Measurements from ENCODE around the gene ZFP69B. TPM values are rescaled to one million over a fixed set of nuclear protein-coding genes. Genes with fewer than 3 reads are reported as not detected.
"Not testable (repeated sequence)": the region's sequence is repeated elsewhere in the genome, so short reads cannot be mapped to it uniquely, and the experiment has no call there.

Gene ZFP69B
- total RNA-seq, 1 donor: 3.9 TPM

- peak overlapping the region; percentile 80 for H3K4me3 ChIP-seq (ENCODE audit: low read depth, low read length)
- no peak for TF ChIP-seq CTCF (IDR thresholded peaks at IDR 0.05; ENCODE audit: insufficient read depth, low read depth, low read length)
- no peak for DNase-seq (ENCODE audit: low read depth)
These were observed 28.0 kb downstream of the ZFP69B start for GRCh38 chr1:40478276-40478675.

- TF ChIP-seq CTCF (IDR thresholded peaks at IDR 0.05; ENCODE audit: insufficient read depth, low read depth, low read length): no peak
- no peak overlapping the region for H3K4me3 ChIP-seq (ENCODE audit: low read depth, low read length)
- DNase-seq (ENCODE audit: low read depth): no peak
These were observed 28.9 kb downstream of the ZFP69B start for GRCh38 chr1:40479156-40479555.

- no peak for DNase-seq (ENCODE audit: low read depth)
- no peak overlapping the region for H3K4me3 ChIP-seq (ENCODE audit: low read depth, low read length)
- TF ChIP-seq CTCF (IDR thresholded peaks at IDR 0.05; ENCODE audit: insufficient read depth, low read depth, low read length): no peak
These were observed 45.1 kb downstream of the ZFP69B start for GRCh38 chr1:40495315-40495903.

- not testable (repeated sequence) for DNase-seq (ENCODE audit: low read depth); H3K4me3 ChIP-seq (ENCODE audit: low read depth, low read length)
These were observed 52.4 kb downstream of the ZFP69B start for GRCh38 chr1:40502651-40503050.

GRCh38 chr1:40507973-40508372 lies 57.7 kb downstream of the ZFP69B start:
- DNase-seq (ENCODE audit: low read depth): no peak
- H3K4me3 ChIP-seq (ENCODE audit: low read depth, low read length): peak overlapping the region; percentile 83

GRCh38 chr1:40508375-40509341 lies 58.4 kb downstream of the ZFP69B start, which contains the start of gene EXO5:
EXO5 (plus strand) TSS chr1:40508767; CDS start chr1:40514545, 5,778 bp downstream.
- DNase-seq (ENCODE audit: low read depth): peak; percentile 77
- no peak for TF ChIP-seq CTCF (IDR thresholded peaks at IDR 0.05; ENCODE audit: insufficient read depth, low read depth, low read length)
- H3K4me3 ChIP-seq (ENCODE audit: low read depth, low read length): peak within 1 kb of the TSS; percentile 83

More at GRCh38 chr1:40507973-40508372, 57.7 kb downstream of the ZFP69B start:
- no peak for TF ChIP-seq CTCF (IDR thresholded peaks at IDR 0.05; ENCODE audit: insufficient read depth, low read depth, low read length)

Other genes with a start within 250 kb of the ZFP69B start
- not detected in 2 replicates for gene TMCO2, start 202.5 kb upstream of the ZFP69B start, total RNA-seq
- 74.4 and 110 TPM in 2 replicates for gene ZMPSTE24, start 192.2 kb upstream of the ZFP69B start, total RNA-seq
- gene COL9A2, start 133.2 kb upstream of the ZFP69B start, total RNA-seq: 0.86 and 1.3 TPM in 2 replicates
- 15.8 and 19.4 TPM in 2 replicates for gene SMAP2, start 76.7 kb upstream of the ZFP69B start, total RNA-seq
- 4.5 and 4.7 TPM in 2 replicates for gene ZFP69, start 26.8 kb downstream of the ZFP69B start, total RNA-seq
- gene EXO5, start 58.3 kb downstream of the ZFP69B start, total RNA-seq: 8.2 and 10.6 TPM in 2 replicates
- 2.9 and 3.5 TPM in 2 replicates for gene ZNF684, start 81.2 kb downstream of the ZFP69B start, total RNA-seq
- 0.32 and 0.86 TPM in 2 replicates for gene RIMS3, start 215.2 kb downstream of the ZFP69B start, total RNA-seq
- 19.0 TPM in 2 replicates for gene NFYC, start 241.2 kb downstream of the ZFP69B start, total RNA-seq

Data from fibroblast of villous mesenchyme (primary cell).